Hepatocyte (in vitro differentiated cells): ENCODE results near the gene TMEM145.

Experiments used
- EZH2 ChIP-seq: fragments of 200-600 bp; sonication (generic); IDR thresholded peaks from 2 replicates; pipeline ENCODE4 v1.6.1; 2016; ENCODE audit warnings: antibody characterized with exemption, mild to moderate bottlenecking, borderline replicate concordance
- EZH2phosphoT487 ChIP-seq: fragments of 200-600 bp; sonication (generic); IDR thresholded peaks from one replicate; pipeline ENCODE4 v1.6.1; 2018; ENCODE audit warnings: antibody characterized with exemption, mild to moderate bottlenecking, low read depth, moderate library complexity; ENCODE audit not compliant: unreplicated experiment, severe bottlenecking
- TF ChIP-seq, protein P1 (sequence below): fragments of 200-600 bp; sonication (generic); IDR thresholded peaks from 2 replicates; pipeline ENCODE4 v1.5.1; 2016; ENCODE audit warnings: antibody characterized with exemption, mild to moderate bottlenecking; ENCODE audit not compliant: poor library complexity

DNA sequence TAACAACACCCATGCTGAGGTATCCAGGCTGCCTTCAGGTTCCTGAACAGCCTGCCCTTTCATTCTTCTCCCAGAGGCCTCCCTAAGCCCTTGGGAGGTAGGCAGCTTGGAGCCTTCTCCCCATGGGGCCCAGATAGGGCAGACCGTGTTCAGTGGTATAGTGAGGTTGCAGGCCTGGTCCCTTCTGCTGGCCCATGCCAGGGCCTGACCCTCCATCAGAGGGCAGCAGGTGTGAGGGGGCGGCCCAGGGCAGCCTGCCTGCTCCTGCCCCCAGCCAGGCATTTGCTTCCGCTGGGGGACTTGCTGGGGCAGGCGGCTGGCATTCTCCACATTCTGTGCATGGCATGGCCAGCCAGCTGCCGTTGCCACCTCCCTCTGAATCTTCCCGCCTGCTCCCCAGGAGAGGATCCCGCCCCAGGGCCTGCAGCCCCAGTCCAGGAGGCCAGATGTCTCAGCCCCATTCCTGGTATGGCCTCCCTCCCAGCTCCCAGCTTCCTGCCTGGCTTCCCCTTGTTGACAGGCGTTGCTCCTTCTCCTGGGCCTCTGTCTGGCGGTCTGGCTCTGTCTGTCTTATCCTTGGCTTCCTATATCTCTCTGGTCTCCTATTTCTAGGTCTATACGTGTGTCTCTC lies 35.2 kb upstream of the TMEM145 start:
- TF ChIP-seq, protein P1, sequence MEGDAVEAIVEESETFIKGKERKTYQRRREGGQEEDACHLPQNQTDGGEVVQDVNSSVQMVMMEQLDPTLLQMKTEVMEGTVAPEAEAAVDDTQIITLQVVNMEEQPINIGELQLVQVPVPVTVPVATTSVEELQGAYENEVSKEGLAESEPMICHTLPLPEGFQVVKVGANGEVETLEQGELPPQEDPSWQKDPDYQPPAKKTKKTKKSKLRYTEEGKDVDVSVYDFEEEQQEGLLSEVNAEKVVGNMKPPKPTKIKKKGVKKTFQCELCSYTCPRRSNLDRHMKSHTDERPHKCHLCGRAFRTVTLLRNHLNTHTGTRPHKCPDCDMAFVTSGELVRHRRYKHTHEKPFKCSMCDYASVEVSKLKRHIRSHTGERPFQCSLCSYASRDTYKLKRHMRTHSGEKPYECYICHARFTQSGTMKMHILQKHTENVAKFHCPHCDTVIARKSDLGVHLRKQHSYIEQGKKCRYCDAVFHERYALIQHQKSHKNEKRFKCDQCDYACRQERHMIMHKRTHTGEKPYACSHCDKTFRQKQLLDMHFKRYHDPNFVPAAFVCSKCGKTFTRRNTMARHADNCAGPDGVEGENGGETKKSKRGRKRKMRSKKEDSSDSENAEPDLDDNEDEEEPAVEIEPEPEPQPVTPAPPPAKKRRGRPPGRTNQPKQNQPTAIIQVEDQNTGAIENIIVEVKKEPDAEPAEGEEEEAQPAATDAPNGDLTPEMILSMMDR, result no peak
- TF ChIP-seq EZH2, result no peak
- no peak for TF ChIP-seq EZH2phosphoT487
